WERI-Rb-1 (cell line): Measurements from ENCODE around the gene ZGPAT.

Experiments
- DNase-seq: peaks from one replicate; pipeline ENCODE4 v3.0.0-alpha.2; 2020
- H3K27ac ChIP-seq: fragments of 250-450 bp; sonication (Bioruptor Pico); 2 replicates; pipeline ENCODE4 v1.5.1; 2020; ENCODE audit warnings: mild to moderate bottlenecking, moderate library complexity
- H3K27me3 ChIP-seq: fragments of 250-450 bp; sonication (Bioruptor Pico); 2 replicates; pipeline ENCODE4 v1.5.1; 2021; ENCODE audit warnings: mild to moderate bottlenecking, low read depth, moderate library complexity; ENCODE audit not compliant: insufficient read depth, severe bottlenecking
- H3K36me3 ChIP-seq: fragments of 250-450 bp; sonication (Bioruptor Pico); 2 replicates; pipeline ENCODE4 v1.5.1; 2020; ENCODE audit warnings: mild to moderate bottlenecking, moderate library complexity
- H3K4me3 ChIP-seq: 2 replicates; pipeline ENCODE4 v1.5.1; 2011; ENCODE audit warnings: low read depth, mild to moderate bottlenecking, control low read depth, low read length
- H3K9me3 ChIP-seq: fragments of 250-450 bp; sonication (Bioruptor Pico); 2 replicates; pipeline ENCODE4 v1.5.1; 2021; ENCODE audit warnings: mild to moderate bottlenecking, moderate library complexity; ENCODE audit not compliant: severe bottlenecking
- CTCF ChIP-seq: IDR thresholded peaks from 2 replicates; pipeline ENCODE4 v1.5.1; 2011; ENCODE audit warnings: low read depth, mild to moderate bottlenecking, control low read depth, inconsistent platforms, low read length

ZGPAT gene

GRCh38 chr20:63686492-63687321, 21.1 kb upstream of the ZGPAT start:
- Histone ChIP-seq H3K4me3 (no peak overlapping the region), H3K27ac (no peak overlapping the region)
- DNase-seq, result no peak

GRCh38 chr20:63687419-63688178, 20.2 kb upstream of the ZGPAT start:
- DNase-seq, result no peak
- Histone ChIP-seq H3K36me3 (peaks cover 9% of the 10 kb centered on the region), H3K27ac (no peak overlapping the region), H3K4me3 (no peak overlapping the region), H3K27me3 (no peaks in the 10 kb centered on the region), H3K9me3 (no peaks in the 10 kb centered on the region)
- no peak for TF ChIP-seq CTCF

More at GRCh38 chr20:63686492-63687321, 21.1 kb upstream of the ZGPAT start:
- Histone ChIP-seq H3K9me3 (no peaks in the 10 kb centered on the region), H3K36me3 (peaks cover 7% of the 10 kb centered on the region), H3K27me3 (no peaks in the 10 kb centered on the region)
- TF ChIP-seq CTCF, result no peak

- H3K9me3 ChIP-seq, result no peaks in the 10 kb centered on the region
- no peaks in the 10 kb centered on the region for H3K27me3 ChIP-seq
- no peak overlapping the region for H3K4me3 ChIP-seq
- no peak overlapping the region for H3K27ac ChIP-seq
- TF ChIP-seq CTCF, result no peak
- H3K36me3 ChIP-seq, result peaks cover 6% of the 10 kb centered on the region; the same call in 1 of the 2 replicates
- no peak for DNase-seq
Observed at GRCh38 chr20:63688228-63689045, 19.4 kb upstream of the ZGPAT start.

GRCh38 chr20:63689046-63690002, 18.5 kb upstream of the ZGPAT start:
- Histone ChIP-seq H3K27me3 (no peaks in the 10 kb centered on the region), H3K36me3 (peaks cover 13% of the 10 kb centered on the region), H3K4me3 (no peak overlapping the region), H3K27ac (no peak overlapping the region), H3K9me3 (no peaks in the 10 kb centered on the region)
- DNase-seq, result no peak
- TF ChIP-seq CTCF, result no peak
